ENCODE results near the gene ANXA5. TPM values are rescaled to one million over a fixed set of nuclear protein-coding genes. Genes with fewer than 3 reads are reported as not detected.

ANXA5 gene
- total and polyA plus RNA-seq, 2 donors (not counting 1 experiment from before 2014, with no cell fraction given) = 42.4 to 67.8 TPM

DNA sequence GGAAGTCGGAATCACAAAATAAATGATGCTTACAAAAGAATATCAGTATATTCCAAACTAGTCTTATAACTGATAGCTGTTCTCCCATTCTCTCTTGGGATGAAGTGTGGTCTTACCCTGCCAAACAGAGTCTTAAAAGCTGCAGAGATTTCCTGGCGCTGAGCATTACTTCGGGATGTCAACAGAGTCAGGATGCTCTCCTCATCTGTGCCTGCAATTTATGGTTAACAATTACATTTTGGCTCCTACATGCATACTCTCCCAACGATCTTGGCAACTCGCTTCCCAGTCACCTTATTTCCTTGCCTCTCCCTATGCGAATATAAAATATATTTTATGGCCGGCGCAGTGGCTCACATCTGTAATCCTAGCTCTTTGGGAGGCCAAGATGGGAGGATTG is 12.2 kb downstream of the ANXA5 start:
- H3K79me2 ChIP-seq (ENCODE audit: control insufficient read depth, insufficient read depth, low read length) = peaks cover 3% of the 10 kb centered on the region
- H3K9me3 Mint-ChIP-seq (ENCODE audit: insufficient read depth) = no peaks in the 10 kb centered on the region
- H3K4me3 ChIP-seq (ENCODE audit: control extremely low read depth in 1 of 5, extremely low read depth in 1 of 5, insufficient read depth in 1 of 5, low read depth in 2 of 5, low read length in 4 of 5) = no peak overlapping the region
- H3K9me3 ChIP-seq (ENCODE audit: control extremely low read depth in 1 of 3, control insufficient read depth in 2 of 3, insufficient read depth in 1 of 3, low read length in 2 of 3) = no peaks in the 10 kb centered on the region
- POLR2A ChIA-PET = no interaction called here
- peaks cover 4 to 48% of the 10 kb centered on the region in 2 experiments for H3K36me3 ChIP-seq (replicated peaks in 1 of 2; ENCODE audit: control extremely low read depth in 1 of 2, control insufficient read depth in 1 of 2, extremely low read depth in 1 of 2, insufficient read depth in 2 of 2, low read length in 1 of 2)
- CTCF ChIA-PET = no interaction called here
- no peak overlapping the region for H3K27ac Mint-ChIP-seq
- H3K4me1 ChIP-seq (ENCODE audit: control insufficient read depth in 2 of 2, insufficient read depth in 2 of 2, low read length in 2 of 2) = no peaks in the 10 kb centered on the region
- intact Hi-C loops (cut with micrococcal nuclease) = no loop called here
- no peak overlapping the region for H2AFZ ChIP-seq (ENCODE audit: insufficient read depth, low read depth, low read length, poor library complexity, severe bottlenecking)
- H3K27me3 ChIP-seq (replicated peaks in 1 of 4; ENCODE audit: control extremely low read depth in 1 of 4, control insufficient read depth in 3 of 4, insufficient read depth in 4 of 4, low read length in 3 of 4) = no peaks in the 10 kb centered on the region
- no peak overlapping the region for H3K9ac ChIP-seq (ENCODE audit: low read length)
- TF ChIP-seq EZH2 (IDR thresholded peaks at IDR 0.05; ENCODE audit: borderline replicate concordance, insufficient read depth, low read depth, low read length, poor library complexity, severe bottlenecking) = no peak
- 100% methylated on average over 3 of the region's 8 CpGs for WGBS (ENCODE audit: insufficient coverage)
- no peaks in the 10 kb centered on the region for H3K4me1 Mint-ChIP-seq
- DNase-seq = no peak
- no peaks in the 10 kb centered on the region for H3K27me3 Mint-ChIP-seq
- H3K27ac ChIP-seq (ENCODE audit: low read length in 2 of 2) = no peak overlapping the region
- H3K4me2 ChIP-seq (replicated peaks; ENCODE audit: low read depth, low read length, poor library complexity, severe bottlenecking) = no peak overlapping the region
- ATAC-seq (ENCODE audit: low read depth) = no peak
- H3K4me3 Mint-ChIP-seq = no peak overlapping the region
- peaks cover 5% of the 10 kb centered on the region for H4K20me1 ChIP-seq (ENCODE audit: control insufficient read depth, insufficient read depth, low read length, poor library complexity, severe bottlenecking)

DNA sequence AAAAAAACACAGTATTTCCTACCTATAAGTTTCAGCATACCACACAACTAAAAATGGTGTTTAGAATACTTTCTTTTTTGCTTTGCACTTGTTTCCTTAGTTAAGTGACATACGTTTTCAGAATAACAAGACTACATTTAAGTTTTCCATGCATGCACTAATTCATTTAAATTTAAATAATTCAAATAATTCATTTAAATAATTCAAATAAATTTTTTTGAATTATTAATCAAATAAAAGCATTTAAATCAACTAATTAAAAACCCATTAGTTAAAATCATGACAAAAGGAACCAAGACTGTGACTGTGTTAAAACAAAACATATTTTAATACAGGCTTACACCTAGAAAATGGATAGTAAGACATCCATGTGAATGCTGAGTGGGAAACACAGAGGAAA is 12.8 kb downstream of the ANXA5 start:
- POLR2A ChIA-PET = no interaction called here
- no peaks in the 10 kb centered on the region for H3K27me3 ChIP-seq (replicated peaks in 1 of 4; ENCODE audit: control extremely low read depth in 1 of 4, control insufficient read depth in 3 of 4, insufficient read depth in 4 of 4, low read length in 3 of 4)
- WGBS (ENCODE audit: insufficient coverage) = no CpG with 5 or more reads among the region's 1 CpG
- Mint-ChIP-seq H3K4me1 (no peaks in the 10 kb centered on the region), H3K27ac (no peak overlapping the region), H3K27me3 (no peaks in the 10 kb centered on the region), H3K9me3 (ENCODE audit: insufficient read depth) (no peaks in the 10 kb centered on the region), H3K4me3 (no peak overlapping the region)
- H3K27ac ChIP-seq (ENCODE audit: low read length in 2 of 2) = no peak overlapping the region
- intact Hi-C loops (cut with micrococcal nuclease) = no loop called here
- DNase-seq (no peak), ATAC-seq (ENCODE audit: low read depth) (no peak)
- H2AFZ ChIP-seq (ENCODE audit: insufficient read depth, low read depth, low read length, poor library complexity, severe bottlenecking) = no peak overlapping the region
- H3K4me3 ChIP-seq (ENCODE audit: control extremely low read depth in 1 of 5, extremely low read depth in 1 of 5, insufficient read depth in 1 of 5, low read depth in 2 of 5, low read length in 4 of 5) = no peak overlapping the region
- no peak overlapping the region for H3K9ac ChIP-seq (ENCODE audit: low read length)
- no peaks in the 10 kb centered on the region for H3K9me3 ChIP-seq (ENCODE audit: control extremely low read depth in 1 of 3, control insufficient read depth in 2 of 3, insufficient read depth in 1 of 3, low read length in 2 of 3)
- TF ChIP-seq EZH2 (IDR thresholded peaks at IDR 0.05; ENCODE audit: borderline replicate concordance, insufficient read depth, low read depth, low read length, poor library complexity, severe bottlenecking) = no peak
- TF ChIP-seq, protein P1, sequence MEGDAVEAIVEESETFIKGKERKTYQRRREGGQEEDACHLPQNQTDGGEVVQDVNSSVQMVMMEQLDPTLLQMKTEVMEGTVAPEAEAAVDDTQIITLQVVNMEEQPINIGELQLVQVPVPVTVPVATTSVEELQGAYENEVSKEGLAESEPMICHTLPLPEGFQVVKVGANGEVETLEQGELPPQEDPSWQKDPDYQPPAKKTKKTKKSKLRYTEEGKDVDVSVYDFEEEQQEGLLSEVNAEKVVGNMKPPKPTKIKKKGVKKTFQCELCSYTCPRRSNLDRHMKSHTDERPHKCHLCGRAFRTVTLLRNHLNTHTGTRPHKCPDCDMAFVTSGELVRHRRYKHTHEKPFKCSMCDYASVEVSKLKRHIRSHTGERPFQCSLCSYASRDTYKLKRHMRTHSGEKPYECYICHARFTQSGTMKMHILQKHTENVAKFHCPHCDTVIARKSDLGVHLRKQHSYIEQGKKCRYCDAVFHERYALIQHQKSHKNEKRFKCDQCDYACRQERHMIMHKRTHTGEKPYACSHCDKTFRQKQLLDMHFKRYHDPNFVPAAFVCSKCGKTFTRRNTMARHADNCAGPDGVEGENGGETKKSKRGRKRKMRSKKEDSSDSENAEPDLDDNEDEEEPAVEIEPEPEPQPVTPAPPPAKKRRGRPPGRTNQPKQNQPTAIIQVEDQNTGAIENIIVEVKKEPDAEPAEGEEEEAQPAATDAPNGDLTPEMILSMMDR (IDR thresholded peaks at IDR 0.05) = no peak
- no peaks in the 10 kb centered on the region for H3K4me1 ChIP-seq (ENCODE audit: control insufficient read depth in 2 of 2, insufficient read depth in 2 of 2, low read length in 2 of 2)
- no peaks in the 10 kb centered on the region for H3K79me2 ChIP-seq (ENCODE audit: control insufficient read depth, insufficient read depth, low read length)
- CTCF ChIA-PET = no interaction called here
- H4K20me1 ChIP-seq (ENCODE audit: control insufficient read depth, insufficient read depth, low read length, poor library complexity, severe bottlenecking) = peaks cover 5% of the 10 kb centered on the region
- H3K4me2 ChIP-seq (replicated peaks; ENCODE audit: low read depth, low read length, poor library complexity, severe bottlenecking) = no peak overlapping the region
- peaks cover 4 to 50% of the 10 kb centered on the region in 2 experiments for H3K36me3 ChIP-seq (replicated peaks in 1 of 2; ENCODE audit: control extremely low read depth in 1 of 2, control insufficient read depth in 1 of 2, extremely low read depth in 1 of 2, insufficient read depth in 2 of 2, low read length in 1 of 2)
